IMR-90 (cell line): ENCODE measurements around the gene RFTN1.

ENCODE experiments used
- CEBPB ChIP-seq: IDR thresholded peaks from 2 replicates; pipeline ENCODE4 v1.6.1; 2012; ENCODE audit warnings: low read depth, low read length, improper control_type of control experiment
- CHD1 ChIP-seq: IDR thresholded peaks from 2 replicates; pipeline ENCODE4 v1.6.1; 2012; ENCODE audit warnings: low read depth, low read length, improper control_type of control experiment
- FOS ChIP-seq: fragments of 150-350 bp; IDR thresholded peaks from 2 replicates; pipeline ENCODE4 v1.6.1; 2016; ENCODE audit warnings: low read depth, low read length
- MAFK ChIP-seq: IDR thresholded peaks from 2 replicates; pipeline ENCODE4 v1.6.1; 2012; ENCODE audit warnings: low read depth, low read length, improper control_type of control experiment
- MAZ ChIP-seq: IDR thresholded peaks from 2 replicates; pipeline ENCODE4 v1.6.1; 2012; ENCODE audit warnings: low read depth, mild to moderate bottlenecking, low read length, improper control_type of control experiment, moderate library complexity, borderline replicate concordance
- MXI1 ChIP-seq: IDR thresholded peaks from 2 replicates; pipeline ENCODE4 v1.6.1; 2012; ENCODE audit warnings: low read depth, mild to moderate bottlenecking, low read length, moderate library complexity, borderline replicate concordance
- POLR2A ChIP-seq: IDR thresholded peaks from 2 replicates; pipeline ENCODE4 v1.6.1; 2012; ENCODE audit warnings: mild to moderate bottlenecking, low read depth, low read length
- RAD21 ChIP-seq: IDR thresholded peaks from 2 replicates; pipeline ENCODE4 v1.6.1; 2012; ENCODE audit warnings: low read length, improper control_type of control experiment
- RFX5 ChIP-seq: IDR thresholded peaks from 2 replicates; pipeline ENCODE4 v1.8.0; 2012; ENCODE audit warnings: low read depth, mild to moderate bottlenecking, low read length, moderate library complexity
- SMC3 ChIP-seq: fragments of 150-350 bp; IDR thresholded peaks from 2 replicates; pipeline ENCODE4 v1.6.1; 2016; ENCODE audit warnings: low read depth, mild to moderate bottlenecking, antibody characterized with exemption, low read length, moderate library complexity
- TF ChIP-seq, protein P1 (sequence below): conservative IDR thresholded peaks from 2 replicates; pipeline ENCODE4 v1.5.1; 2012; ENCODE audit warnings: mild to moderate bottlenecking, low read depth, low read length, improper control_type of control experiment

DNA sequence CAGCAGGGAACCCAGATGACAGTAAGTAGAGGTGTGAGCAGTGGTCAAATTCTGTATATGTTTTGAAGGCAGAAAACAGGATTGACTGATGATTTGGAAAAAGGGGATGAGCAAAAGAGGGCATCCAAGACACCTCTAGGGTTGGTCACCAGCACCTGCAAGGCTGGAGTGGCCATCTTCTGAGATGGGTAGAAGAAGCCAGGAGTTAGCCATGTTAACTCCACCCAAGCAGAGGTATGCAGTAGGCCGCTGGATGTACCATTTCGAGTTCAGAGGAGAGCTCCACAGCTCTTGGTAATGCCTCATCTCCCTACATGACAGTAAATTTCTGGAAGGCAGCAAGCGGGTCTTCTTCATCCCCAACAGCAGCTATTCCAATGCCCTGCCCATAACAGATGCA lies 7.0 kb downstream of the RFTN1 start:
- TF ChIP-seq FOS (no peak), MAZ (no peak), POLR2A (no peak), RFX5 (no peak), SMC3 (no peak), MXI1 (no peak), MAFK (no peak), CHD1 (no peak), RAD21 (no peak), CEBPB (no peak)
- TF ChIP-seq, protein P1, sequence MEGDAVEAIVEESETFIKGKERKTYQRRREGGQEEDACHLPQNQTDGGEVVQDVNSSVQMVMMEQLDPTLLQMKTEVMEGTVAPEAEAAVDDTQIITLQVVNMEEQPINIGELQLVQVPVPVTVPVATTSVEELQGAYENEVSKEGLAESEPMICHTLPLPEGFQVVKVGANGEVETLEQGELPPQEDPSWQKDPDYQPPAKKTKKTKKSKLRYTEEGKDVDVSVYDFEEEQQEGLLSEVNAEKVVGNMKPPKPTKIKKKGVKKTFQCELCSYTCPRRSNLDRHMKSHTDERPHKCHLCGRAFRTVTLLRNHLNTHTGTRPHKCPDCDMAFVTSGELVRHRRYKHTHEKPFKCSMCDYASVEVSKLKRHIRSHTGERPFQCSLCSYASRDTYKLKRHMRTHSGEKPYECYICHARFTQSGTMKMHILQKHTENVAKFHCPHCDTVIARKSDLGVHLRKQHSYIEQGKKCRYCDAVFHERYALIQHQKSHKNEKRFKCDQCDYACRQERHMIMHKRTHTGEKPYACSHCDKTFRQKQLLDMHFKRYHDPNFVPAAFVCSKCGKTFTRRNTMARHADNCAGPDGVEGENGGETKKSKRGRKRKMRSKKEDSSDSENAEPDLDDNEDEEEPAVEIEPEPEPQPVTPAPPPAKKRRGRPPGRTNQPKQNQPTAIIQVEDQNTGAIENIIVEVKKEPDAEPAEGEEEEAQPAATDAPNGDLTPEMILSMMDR: no peak
